Nephron (organoid): ENCODE results near the gene HNMT.

ENCODE experiments used
- H3K27ac Mint-ChIP-seq, 3 experiments: 2 replicates each; pipeline ENCODE4 v1.8.0; 2020; ENCODE audit warnings: mixed read lengths in 3 of 3, mild to moderate bottlenecking in 2 of 3, moderate library complexity in 1 of 3
- H3K27me3 Mint-ChIP-seq: 2 replicates; pipeline ENCODE4 v1.8.0; 2021; ENCODE audit warnings: low read depth, mild to moderate bottlenecking, moderate library complexity, mixed read lengths
- H3K36me3 Mint-ChIP-seq: 2 replicates; pipeline ENCODE4 v1.8.0; 2020; ENCODE audit warnings: low read depth, mixed read lengths
- H3K4me1 Mint-ChIP-seq: 2 replicates; pipeline ENCODE4 v1.8.0; 2020; ENCODE audit warnings: mixed read lengths
- H3K4me3 Mint-ChIP-seq, 3 experiments: 2 replicates each; pipeline ENCODE4 v1.8.0; 2020; ENCODE audit warnings: mild to moderate bottlenecking in 3 of 3, mixed read lengths in 3 of 3, moderate library complexity in 2 of 3
- H3K9me3 Mint-ChIP-seq: 2 replicates; pipeline ENCODE4 v1.8.0; 2020; ENCODE audit warnings: mixed read lengths
- TF ChIP-seq, protein P1 (sequence below), 3 experiments: fragments of 200-600 bp; sonication (generic); IDR thresholded peaks; one replicate each; pipeline ENCODE4 v1.5.0; 2021; ENCODE audit warnings: antibody characterized with exemption in 3 of 3; ENCODE audit not compliant: unreplicated experiment in 3 of 3

Gene HNMT

DNA sequence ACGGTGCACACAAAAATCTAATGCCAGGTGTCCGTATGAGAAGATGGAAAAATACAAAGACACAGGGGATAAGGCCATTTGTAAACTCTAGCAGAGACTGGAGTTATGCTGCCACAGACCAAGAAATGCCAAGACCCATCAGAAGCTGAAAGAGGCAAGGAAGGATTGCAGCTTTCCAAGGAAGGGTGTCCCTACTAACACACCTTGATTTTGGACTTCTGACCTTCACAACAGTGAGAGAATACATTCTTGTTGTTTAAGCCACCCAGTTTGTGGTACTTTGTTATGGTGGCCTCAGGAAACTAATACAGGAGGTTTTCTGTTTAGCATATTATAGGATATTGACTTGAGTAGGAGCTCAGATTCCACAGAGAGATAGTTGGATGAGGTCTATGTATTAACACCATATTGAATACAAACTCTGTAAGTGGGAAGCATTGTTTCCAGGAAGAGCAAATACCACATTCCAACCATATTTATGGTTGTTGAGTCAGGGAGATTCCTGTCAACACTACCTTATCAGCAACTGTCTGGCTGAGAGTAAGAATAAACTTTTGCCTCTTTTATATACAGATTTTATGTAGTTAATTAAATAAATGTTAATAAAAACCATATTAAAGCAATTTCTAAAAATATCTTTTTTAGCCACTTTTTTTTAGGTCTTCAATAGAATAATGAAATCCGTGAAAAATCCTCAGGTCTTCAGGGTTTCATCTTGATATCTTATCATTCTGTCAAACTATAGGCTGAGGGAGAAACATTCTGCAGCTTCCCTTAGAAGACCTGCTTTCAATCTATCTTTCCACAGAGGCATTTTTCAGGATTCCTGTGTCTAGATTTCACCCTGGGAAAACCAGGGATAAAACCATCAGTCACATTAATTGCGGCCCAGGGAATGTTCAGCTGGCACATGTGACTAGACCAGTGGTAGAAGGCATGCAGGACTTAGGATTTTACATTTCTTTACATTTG, 35.4 kb upstream of the HNMT start:
- Mint-ChIP-seq H3K27ac (peak overlapping the region in 1 of 3 experiments; percentile 11), H3K36me3 (no peaks in the 10 kb centered on the region), H3K9me3 (no peaks in the 10 kb centered on the region), H3K4me1 (peaks cover 5% of the 10 kb centered on the region), H3K4me3 (no peak overlapping the region), H3K27me3 (peaks cover 3% of the 10 kb centered on the region)
- TF ChIP-seq, protein P1, sequence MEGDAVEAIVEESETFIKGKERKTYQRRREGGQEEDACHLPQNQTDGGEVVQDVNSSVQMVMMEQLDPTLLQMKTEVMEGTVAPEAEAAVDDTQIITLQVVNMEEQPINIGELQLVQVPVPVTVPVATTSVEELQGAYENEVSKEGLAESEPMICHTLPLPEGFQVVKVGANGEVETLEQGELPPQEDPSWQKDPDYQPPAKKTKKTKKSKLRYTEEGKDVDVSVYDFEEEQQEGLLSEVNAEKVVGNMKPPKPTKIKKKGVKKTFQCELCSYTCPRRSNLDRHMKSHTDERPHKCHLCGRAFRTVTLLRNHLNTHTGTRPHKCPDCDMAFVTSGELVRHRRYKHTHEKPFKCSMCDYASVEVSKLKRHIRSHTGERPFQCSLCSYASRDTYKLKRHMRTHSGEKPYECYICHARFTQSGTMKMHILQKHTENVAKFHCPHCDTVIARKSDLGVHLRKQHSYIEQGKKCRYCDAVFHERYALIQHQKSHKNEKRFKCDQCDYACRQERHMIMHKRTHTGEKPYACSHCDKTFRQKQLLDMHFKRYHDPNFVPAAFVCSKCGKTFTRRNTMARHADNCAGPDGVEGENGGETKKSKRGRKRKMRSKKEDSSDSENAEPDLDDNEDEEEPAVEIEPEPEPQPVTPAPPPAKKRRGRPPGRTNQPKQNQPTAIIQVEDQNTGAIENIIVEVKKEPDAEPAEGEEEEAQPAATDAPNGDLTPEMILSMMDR (IDR thresholded peaks at IDR 0.05; ENCODE audit: unreplicated experiment in 3 of 3), result no peak

DNA sequence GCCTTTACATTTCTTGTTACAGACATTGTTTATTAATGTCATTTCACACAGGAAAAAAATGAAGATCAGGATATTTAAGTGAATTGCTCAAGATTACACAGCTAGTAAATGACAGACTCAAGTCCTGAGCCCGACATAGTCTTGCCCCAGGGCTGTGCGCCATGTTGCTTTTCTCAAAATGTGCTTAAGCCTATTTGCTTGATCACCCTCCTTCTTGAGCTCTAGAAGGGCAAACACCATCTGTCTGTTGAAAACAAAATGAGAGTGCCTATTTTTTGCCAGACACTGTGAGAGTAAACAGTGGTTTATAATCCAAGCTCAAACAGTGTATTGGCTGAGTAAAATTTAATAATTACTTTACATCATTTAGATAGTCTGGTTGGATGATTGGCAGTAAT, 34.8 kb upstream of the HNMT start:
- Mint-ChIP-seq H3K36me3 (no peaks in the 10 kb centered on the region), H3K27me3 (no peaks in the 10 kb centered on the region), H3K27ac (no peak overlapping the region), H3K4me1 (peaks cover 5% of the 10 kb centered on the region), H3K9me3 (no peaks in the 10 kb centered on the region), H3K4me3 (no peak overlapping the region)
- TF ChIP-seq, protein P1 (IDR thresholded peaks at IDR 0.05; ENCODE audit: unreplicated experiment in 3 of 3), result no peak

DNA sequence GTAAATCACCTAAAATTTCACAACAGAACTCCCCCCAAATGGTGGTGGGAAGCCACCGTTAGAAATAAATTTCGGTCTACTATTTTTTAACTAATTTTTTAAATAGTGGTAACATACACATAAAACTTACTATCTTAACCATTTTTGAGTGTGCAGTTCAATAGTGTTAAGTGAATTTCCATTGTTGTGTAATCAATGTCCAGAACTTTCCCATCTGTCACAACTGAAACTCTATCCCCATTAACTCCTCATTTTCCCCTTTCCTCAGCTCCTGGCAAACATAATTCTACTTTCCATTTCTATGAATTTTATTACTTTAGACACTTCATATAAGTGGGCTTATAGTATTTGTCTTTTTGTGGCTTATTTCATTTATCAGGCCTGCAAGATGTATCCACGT, 34.1 kb upstream of the HNMT start:
- Mint-ChIP-seq H3K4me1 (peaks cover 5% of the 10 kb centered on the region), H3K27ac (no peak overlapping the region), H3K4me3 (no peak overlapping the region), H3K9me3 (no peaks in the 10 kb centered on the region), H3K36me3 (no peaks in the 10 kb centered on the region), H3K27me3 (no peaks in the 10 kb centered on the region)
- TF ChIP-seq, protein P1 (IDR thresholded peaks at IDR 0.05; ENCODE audit: unreplicated experiment in 3 of 3), result no peak

DNA sequence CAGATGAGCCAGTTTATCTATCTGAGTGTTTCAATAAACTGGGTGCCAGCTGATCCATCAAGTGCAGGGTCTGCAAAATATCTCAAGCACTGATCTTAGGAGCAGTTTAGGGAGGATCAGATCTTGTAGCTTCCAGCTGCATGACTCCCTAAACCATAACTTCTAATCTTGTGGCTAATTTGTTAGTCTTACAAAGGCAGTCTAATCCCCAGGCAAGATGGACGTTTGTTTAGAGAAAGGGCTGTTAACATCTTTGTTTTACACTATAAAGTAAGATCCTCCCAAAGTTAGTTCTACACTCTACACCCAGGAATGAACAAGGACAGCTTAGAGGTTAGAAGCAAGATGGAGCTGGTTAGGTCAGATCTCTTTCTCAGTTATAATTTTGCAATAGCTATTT, 28.7 kb upstream of the HNMT start:
- H3K27ac Mint-ChIP-seq, result no peak overlapping the region
- no peaks in the 10 kb centered on the region for H3K9me3 Mint-ChIP-seq
- H3K4me3 Mint-ChIP-seq, result no peak overlapping the region
- TF ChIP-seq, protein P1 (IDR thresholded peaks at IDR 0.05; ENCODE audit: unreplicated experiment in 3 of 3), result no peak
- no peaks in the 10 kb centered on the region for H3K36me3 Mint-ChIP-seq
- H3K27me3 Mint-ChIP-seq, result no peaks in the 10 kb centered on the region
- H3K4me1 Mint-ChIP-seq, result peaks cover 4% of the 10 kb centered on the region

DNA sequence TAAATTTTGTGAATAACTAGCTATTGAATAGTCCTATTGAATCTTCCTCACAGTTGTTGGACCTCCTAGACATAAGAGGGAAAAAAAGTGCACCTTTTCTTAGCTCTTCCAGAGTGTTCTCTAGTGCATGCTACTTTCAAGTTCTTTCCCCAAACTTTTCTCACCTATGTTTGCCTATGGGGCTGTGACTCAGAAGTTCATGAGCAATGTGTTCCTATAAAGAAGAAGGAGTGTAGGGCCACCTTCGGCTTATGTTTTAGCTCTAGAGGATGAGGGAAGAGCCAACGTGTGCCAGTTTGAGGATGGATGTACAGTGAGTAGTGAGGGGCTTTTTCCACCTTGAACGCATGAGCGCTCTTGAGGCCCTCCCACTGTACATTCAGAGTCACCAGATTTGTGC, 27.0 kb upstream of the HNMT start:
- Mint-ChIP-seq H3K4me1 (peaks cover 19% of the 10 kb centered on the region), H3K4me3 (no peak overlapping the region), H3K36me3 (no peaks in the 10 kb centered on the region), H3K27ac (no peak overlapping the region), H3K27me3 (no peaks in the 10 kb centered on the region), H3K9me3 (no peaks in the 10 kb centered on the region)
- TF ChIP-seq, protein P1 (IDR thresholded peaks at IDR 0.05; ENCODE audit: unreplicated experiment in 3 of 3), result no peak

DNA sequence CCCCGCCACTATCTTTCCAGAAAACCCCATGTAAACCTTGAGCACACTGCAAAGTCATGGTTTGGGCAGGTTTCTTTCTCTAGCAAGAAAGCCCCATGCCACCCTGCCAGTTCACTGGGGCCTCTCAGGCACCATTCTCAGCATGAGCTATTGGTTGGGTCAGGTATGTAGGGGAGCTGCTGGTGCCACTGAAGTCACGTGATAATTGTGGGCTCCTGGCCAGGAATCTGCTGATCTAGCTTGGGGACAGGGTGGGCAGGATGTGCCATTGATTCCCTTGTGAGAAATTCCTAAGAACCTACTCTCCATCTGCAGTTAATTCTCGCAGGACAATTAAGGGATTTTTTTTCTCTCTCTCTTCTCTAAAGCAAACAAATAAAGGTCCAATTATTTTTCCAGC, 26.5 kb upstream of the HNMT start:
- peak overlapping the region in 2 of 3 experiments; percentile 3 to 66 for H3K27ac Mint-ChIP-seq
- H3K9me3 Mint-ChIP-seq, result no peaks in the 10 kb centered on the region
- no peaks in the 10 kb centered on the region for H3K36me3 Mint-ChIP-seq
- peaks cover 24% of the 10 kb centered on the region for H3K4me1 Mint-ChIP-seq
- TF ChIP-seq, protein P1 (IDR thresholded peaks at IDR 0.05; ENCODE audit: unreplicated experiment in 3 of 3), result no peak
- no peaks in the 10 kb centered on the region for H3K27me3 Mint-ChIP-seq
- no peak overlapping the region for H3K4me3 Mint-ChIP-seq
